Fibroblast of villous mesenchyme (primary cell): ENCODE data around the gene GRIN3B. TPM values are rescaled to one million over a fixed set of nuclear protein-coding genes. Genes with fewer than 3 reads are reported as not detected.

Source experiments
- DNase-seq: peaks from one replicate; pipeline ENCODE4 v3.0.0-alpha.2; 2010; ENCODE audit warnings: low read depth
- H3K4me3 ChIP-seq: 2 replicates; pipeline ENCODE4 v1.5.1; 2011; ENCODE audit warnings: low read depth, mild to moderate bottlenecking, low read length
- CTCF ChIP-seq: IDR thresholded peaks from 2 replicates; pipeline ENCODE4 v1.5.1; 2012; ENCODE audit warnings: low read depth, mild to moderate bottlenecking, low read length; ENCODE audit not compliant: insufficient read depth
- total RNA-seq: library from RNA; depleted of rRNA; stranded (reverse); fragments of >200 nt; gene quantifications from 2 replicates; pipeline ENCODE4 v1.2.3, GENCODE V29; 2012

GRIN3B gene
- total RNA-seq, 1 donor, result under 0.01 TPM

- DNase-seq, result no peak
- no peak overlapping the region for H3K4me3 ChIP-seq
- TF ChIP-seq CTCF, result no peak
These were observed 8.2 kb downstream of the GRIN3B start for GRCh38 chr19:1008268-1009040.

GRCh38 chr19:1009041-1009980 lies 9.1 kb downstream of the GRIN3B start:
- peak; percentile 86 for DNase-seq
- no peak overlapping the region for H3K4me3 ChIP-seq
- TF ChIP-seq CTCF, result no peak

- DNase-seq, result no peak
- TF ChIP-seq CTCF, result no peak
- H3K4me3 ChIP-seq, result no peak overlapping the region
These were observed 9.8 kb downstream of the GRIN3B start for GRCh38 chr19:1009981-1010538.

- DNase-seq, result no peak
- no peak for TF ChIP-seq CTCF
- no peak overlapping the region for H3K4me3 ChIP-seq
These were observed 10.6 kb downstream of the GRIN3B start for GRCh38 chr19:1010586-1011510.

GRCh38 chr19:1011831-1012333 lies 11.7 kb downstream of the GRIN3B start:
- no peak for TF ChIP-seq CTCF
- H3K4me3 ChIP-seq, result no peak overlapping the region
- DNase-seq, result no peak

- no peak overlapping the region for H3K4me3 ChIP-seq
- TF ChIP-seq CTCF, result no peak
- DNase-seq, result no peak
These were observed 12.1 kb downstream of the GRIN3B start for GRCh38 chr19:1012334-1012733.
